ENCODE results near the gene ACSS1.

The ACSS1 gene

GRCh38 chr20:25030649-25031207 lies 27.2 kb downstream of the ACSS1 start:
- DNase-seq, result no peak

GRCh38 chr20:25030007-25030648 lies 27.8 kb downstream of the ACSS1 start:
- DNase-seq, result no peak

- no peak for DNase-seq
These were observed 31.8 kb downstream of the ACSS1 start for GRCh38 chr20:25025986-25026605.

GRCh38 chr20:25025091-25025861 lies 32.7 kb downstream of the ACSS1 start:
- no peak for DNase-seq

- DNase-seq, result no peak
These were observed 33.8 kb downstream of the ACSS1 start for GRCh38 chr20:25024171-25024570.

GRCh38 chr20:25023356-25023755 lies 34.6 kb downstream of the ACSS1 start:
- no peak for DNase-seq

- no peak for DNase-seq
These were observed 35.3 kb downstream of the ACSS1 start for GRCh38 chr20:25022680-25023079.

- no peak for DNase-seq
These were observed 36.6 kb downstream of the ACSS1 start for GRCh38 chr20:25021336-25021735.

- no peak for DNase-seq
These were observed 37.0 kb downstream of the ACSS1 start for GRCh38 chr20:25020901-25021301.

- no peak for DNase-seq
These were observed 37.6 kb downstream of the ACSS1 start for GRCh38 chr20:25020345-25020744.

GRCh38 chr20:25019381-25020155 lies 38.4 kb downstream of the ACSS1 start:
- no peak for DNase-seq

- no peak for DNase-seq
These were observed 39.1 kb downstream of the ACSS1 start for GRCh38 chr20:25018841-25019240.

GRCh38 chr20:25018425-25018824 lies 39.5 kb downstream of the ACSS1 start:
- DNase-seq, result no peak

GRCh38 chr20:25017257-25017803 lies 40.6 kb downstream of the ACSS1 start:
- DNase-seq, result no peak

GRCh38 chr20:25016471-25016870 lies 41.5 kb downstream of the ACSS1 start:
- no peak for DNase-seq

- DNase-seq, result no peak
These were observed 42.0 kb downstream of the ACSS1 start for GRCh38 chr20:25015986-25016385.

- no peak for DNase-seq
These were observed 43.1 kb downstream of the ACSS1 start for GRCh38 chr20:25014816-25015215.

- no peak for DNase-seq
These were observed 44.2 kb downstream of the ACSS1 start for GRCh38 chr20:25013478-25014380.

GRCh38 chr20:25012616-25013189 lies 45.2 kb downstream of the ACSS1 start:
- DNase-seq, result no peak

GRCh38 chr20:25011831-25012241 lies 46.1 kb downstream of the ACSS1 start:
- no peak for DNase-seq

GRCh38 chr20:25011261-25011660 lies 46.7 kb downstream of the ACSS1 start:
- DNase-seq, result no peak

Measured in fibroblast of skin of right quadriceps (primary cell).